Measurements from ENCODE around the gene RAB35.

The RAB35 gene

DNA sequence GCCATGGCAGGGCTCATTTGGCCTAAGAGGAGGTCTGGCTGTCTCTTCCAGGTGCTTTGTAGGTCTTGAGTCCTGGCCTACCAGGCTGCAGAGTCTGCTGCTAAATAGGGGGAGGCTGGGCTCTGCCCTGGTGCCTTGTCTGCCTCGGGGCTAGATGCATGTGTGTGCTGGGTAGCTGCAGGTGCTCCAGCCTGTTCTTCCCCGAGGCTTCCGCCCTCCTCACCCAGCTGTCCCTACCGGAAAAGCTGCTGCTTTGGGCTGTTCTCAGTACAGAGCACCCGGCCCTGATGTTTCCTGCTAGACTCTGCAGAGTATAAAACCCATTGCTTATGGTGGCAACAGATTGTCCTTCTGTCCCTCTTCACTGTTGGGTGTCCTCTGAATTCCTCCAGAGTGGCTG is 37.7 kb downstream of the RAB35 start:
- no peak overlapping the region for H3K4me3 ChIP-seq (ENCODE audit: low read length)
- TF ChIP-seq, protein P1, sequence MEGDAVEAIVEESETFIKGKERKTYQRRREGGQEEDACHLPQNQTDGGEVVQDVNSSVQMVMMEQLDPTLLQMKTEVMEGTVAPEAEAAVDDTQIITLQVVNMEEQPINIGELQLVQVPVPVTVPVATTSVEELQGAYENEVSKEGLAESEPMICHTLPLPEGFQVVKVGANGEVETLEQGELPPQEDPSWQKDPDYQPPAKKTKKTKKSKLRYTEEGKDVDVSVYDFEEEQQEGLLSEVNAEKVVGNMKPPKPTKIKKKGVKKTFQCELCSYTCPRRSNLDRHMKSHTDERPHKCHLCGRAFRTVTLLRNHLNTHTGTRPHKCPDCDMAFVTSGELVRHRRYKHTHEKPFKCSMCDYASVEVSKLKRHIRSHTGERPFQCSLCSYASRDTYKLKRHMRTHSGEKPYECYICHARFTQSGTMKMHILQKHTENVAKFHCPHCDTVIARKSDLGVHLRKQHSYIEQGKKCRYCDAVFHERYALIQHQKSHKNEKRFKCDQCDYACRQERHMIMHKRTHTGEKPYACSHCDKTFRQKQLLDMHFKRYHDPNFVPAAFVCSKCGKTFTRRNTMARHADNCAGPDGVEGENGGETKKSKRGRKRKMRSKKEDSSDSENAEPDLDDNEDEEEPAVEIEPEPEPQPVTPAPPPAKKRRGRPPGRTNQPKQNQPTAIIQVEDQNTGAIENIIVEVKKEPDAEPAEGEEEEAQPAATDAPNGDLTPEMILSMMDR (conservative IDR thresholded peaks at IDR 0.05; ENCODE audit: low read length), result no peak
- DNase-seq (ENCODE audit: low read depth), result no peak

DNA sequence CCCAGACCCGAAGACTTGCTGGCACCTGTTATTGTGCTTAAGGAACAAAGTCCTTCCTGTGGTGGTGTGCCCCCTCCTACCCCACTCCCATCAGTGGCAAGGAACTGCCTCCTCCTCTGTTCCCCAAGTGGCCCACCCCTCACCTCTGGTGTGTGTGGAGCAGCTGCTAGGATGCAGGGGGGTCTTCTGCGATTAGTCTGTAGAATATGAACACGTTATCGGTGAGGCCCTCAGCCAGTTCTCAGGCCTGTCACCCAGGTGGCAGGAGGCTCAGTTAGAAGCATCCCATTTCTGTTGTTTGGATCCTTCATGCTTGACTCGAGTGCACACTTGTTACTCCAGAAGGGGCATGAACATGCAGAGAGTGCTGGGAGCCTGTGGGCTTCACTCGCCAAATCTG is 39.3 kb downstream of the RAB35 start:
- TF ChIP-seq, protein P1 (conservative IDR thresholded peaks at IDR 0.05; ENCODE audit: low read length), result no peak
- DNase-seq (ENCODE audit: low read depth), result no peak

DNA sequence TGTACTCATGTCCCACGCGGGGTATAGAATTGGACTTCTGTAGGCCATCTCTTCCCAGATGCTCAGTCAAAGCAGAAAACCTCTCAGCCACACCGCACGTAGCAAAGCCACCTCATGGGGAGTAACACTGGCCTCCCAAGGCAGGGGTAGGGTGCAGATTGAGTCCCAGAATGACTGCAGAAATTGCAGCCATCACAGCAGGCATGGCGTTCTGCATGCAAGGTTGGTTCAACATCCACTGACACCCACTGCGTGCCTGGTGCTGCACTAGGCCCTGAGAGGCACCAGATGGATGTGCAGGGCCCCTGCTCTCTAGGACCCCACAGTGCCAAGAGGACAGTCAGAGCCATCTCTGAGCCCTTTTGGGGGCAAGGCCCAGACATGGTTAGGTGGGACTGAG is 39.9 kb downstream of the RAB35 start:
- H3K4me3 ChIP-seq (ENCODE audit: low read length), result no peak overlapping the region
- no peak for DNase-seq (ENCODE audit: low read depth)
- TF ChIP-seq, protein P1 (conservative IDR thresholded peaks at IDR 0.05; ENCODE audit: low read length), result no peak

More for the DNA sequence above, 39.3 kb downstream of the RAB35 start:
- H3K4me3 ChIP-seq (ENCODE audit: low read length), result no peak overlapping the region

DNA sequence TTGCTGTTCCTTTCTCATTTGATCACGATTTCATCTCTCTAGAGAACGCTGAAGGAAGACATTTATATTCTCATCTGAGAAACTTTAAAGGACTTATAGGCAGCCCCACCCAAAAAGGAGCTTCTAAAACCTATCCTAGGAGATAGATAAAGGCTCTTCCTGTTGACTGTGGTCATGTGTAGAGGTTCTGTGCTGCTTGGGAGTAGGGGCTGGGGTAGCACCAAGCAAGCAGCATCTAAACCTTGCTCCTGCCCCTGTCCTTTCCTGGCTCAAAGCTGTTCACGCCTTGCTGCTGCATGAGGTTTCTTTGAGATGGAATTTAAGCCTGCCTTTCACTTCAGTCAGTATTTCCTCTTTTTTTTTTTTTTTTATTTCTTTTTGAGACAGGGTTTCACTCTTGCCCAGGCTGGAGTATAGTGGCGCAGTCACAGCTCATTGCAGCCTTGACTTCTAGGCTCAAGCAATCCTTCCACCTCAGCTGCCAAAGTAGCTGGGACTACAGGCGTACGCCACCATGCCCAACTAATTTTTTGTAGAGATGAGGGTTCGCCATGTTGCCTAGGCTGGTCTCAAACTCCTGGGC is 41.4 kb downstream of the RAB35 start:
- TF ChIP-seq, protein P1 (conservative IDR thresholded peaks at IDR 0.05; ENCODE audit: low read length), result no peak
- no peak overlapping the region for H3K4me3 ChIP-seq (ENCODE audit: low read length)
- no peak for DNase-seq (ENCODE audit: low read depth)

DNA sequence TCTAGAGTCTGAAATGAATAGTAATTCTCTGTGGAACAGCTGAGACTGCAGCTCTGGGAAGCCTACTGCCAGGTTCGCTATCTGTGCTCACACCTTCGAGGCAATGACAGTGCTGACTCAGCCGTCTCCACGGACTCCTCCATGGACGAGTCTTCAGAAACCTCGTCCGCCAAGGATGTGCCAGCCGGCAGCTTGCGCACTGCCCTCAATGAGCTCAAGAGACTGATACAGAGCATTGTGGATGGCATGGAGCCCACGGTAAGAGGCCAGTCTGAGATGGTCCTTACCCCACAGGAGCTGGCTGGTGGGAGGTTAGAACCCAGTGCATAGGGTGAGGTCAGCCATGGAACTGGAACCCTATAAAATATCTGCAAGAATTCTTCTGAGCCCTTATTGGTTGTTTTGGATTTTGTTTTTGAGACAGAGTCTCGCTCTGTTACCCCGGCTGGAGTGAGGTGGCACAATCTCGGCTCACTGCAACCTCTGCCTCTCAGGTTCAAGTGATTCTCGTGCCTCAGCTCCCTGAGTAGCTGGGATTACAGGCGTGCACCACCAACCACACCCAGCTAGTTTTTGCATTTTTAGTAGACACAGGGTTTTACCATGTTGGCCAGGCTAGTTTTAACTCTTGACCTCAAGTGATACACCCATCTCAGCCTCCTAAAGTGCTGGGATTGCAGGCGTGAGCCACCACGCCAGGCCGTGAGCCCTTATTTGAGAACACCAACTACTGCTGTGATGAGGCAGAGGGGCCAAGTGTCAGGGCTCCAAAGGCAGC is 43.9 kb downstream of the RAB35 start:
- no peak for DNase-seq (ENCODE audit: low read depth)
- H3K4me3 ChIP-seq (ENCODE audit: low read length), result no peak overlapping the region
- TF ChIP-seq, protein P1 (conservative IDR thresholded peaks at IDR 0.05; ENCODE audit: low read length), result no peak

DNA sequence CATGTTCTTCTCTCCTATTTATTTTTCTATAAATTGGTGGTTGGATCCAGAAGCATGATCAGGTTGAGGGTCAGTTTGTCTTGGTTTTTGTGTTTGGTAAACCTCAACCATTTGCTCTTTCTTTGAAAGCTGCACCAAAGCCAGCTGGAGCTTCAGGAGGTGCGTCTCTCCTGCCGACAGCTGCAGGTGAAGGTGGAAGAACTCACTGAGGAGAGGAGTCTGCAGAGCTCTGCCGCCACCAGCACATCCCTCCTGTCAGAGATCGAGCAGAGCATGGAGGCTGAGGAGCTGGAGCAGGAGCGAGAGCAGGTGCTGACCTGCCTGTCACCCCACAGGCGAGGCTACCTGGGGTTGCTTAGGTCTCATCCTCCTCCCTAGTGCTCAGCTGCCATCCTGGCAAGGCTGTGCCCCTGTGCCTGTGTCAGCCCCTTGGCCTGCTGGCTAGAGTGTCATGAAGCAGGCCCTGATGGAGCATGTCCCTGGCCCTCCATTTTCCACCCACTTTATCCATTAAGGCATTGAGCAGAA is 45.0 kb downstream of the RAB35 start:
- TF ChIP-seq, protein P1 (conservative IDR thresholded peaks at IDR 0.05; ENCODE audit: low read length), result no peak
- DNase-seq (ENCODE audit: low read depth), result no peak
- H3K4me3 ChIP-seq (ENCODE audit: low read length), result no peak overlapping the region

DNA sequence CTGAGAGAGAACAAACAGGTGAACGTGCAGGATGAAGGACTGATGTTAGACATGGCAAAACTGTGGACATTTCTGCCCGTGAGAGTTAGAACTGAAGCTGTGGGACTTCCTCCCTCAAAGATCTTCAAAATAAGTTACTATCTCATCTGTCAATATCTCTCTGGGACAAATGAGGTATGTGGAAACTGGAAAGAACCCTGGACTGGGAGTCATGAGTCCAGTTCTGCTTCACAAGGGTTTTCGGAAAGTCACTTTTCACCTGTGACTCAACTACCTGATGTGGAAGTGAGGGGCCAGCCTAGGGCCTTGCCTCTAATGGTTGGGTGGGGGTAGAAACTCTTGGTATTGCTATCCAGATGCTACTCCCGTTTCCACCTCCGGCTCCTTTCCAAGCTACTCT is 47.3 kb downstream of the RAB35 start:
- TF ChIP-seq, protein P1 (conservative IDR thresholded peaks at IDR 0.05; ENCODE audit: low read length), result no peak
- no peak for DNase-seq (ENCODE audit: low read depth)

More for the DNA sequence above, 47.3 kb downstream of the RAB35 start:
- H3K4me3 ChIP-seq (ENCODE audit: low read length), result no peak overlapping the region
